Activated T-helper 17 cell treated with anti-CD3 and anti-CD28 coated beads, Interleukin-2, amount 50 U/mL, for 72 hours (primary cell): ENCODE data around the gene ASB18. TPM values are rescaled to one million over a fixed set of nuclear protein-coding genes. Genes with fewer than 3 reads are reported as not detected.

Source experiments
- ATAC-seq: fragments of 150-1000 bp; cut with Tn5 transposase; replicated peaks from 2 replicates; pipeline ENCODE4 v1.10.0; 2021; ENCODE audit warnings: mild to moderate bottlenecking, moderate library complexity
- H3K27ac Mint-ChIP-seq: one replicate; pipeline ENCODE4 v1.8.0; 2022; ENCODE audit warnings: mixed read lengths
- H3K27me3 Mint-ChIP-seq: one replicate; pipeline ENCODE4 v1.8.0; 2022; ENCODE audit warnings: mixed read lengths
- H3K36me3 Mint-ChIP-seq: one replicate; pipeline ENCODE4 v1.8.0; 2022; ENCODE audit warnings: low read depth, mild to moderate bottlenecking, mixed read lengths
- H3K4me1 Mint-ChIP-seq: one replicate; pipeline ENCODE4 v1.8.0; 2022; ENCODE audit warnings: mixed read lengths
- H3K4me3 Mint-ChIP-seq: one replicate; pipeline ENCODE4 v1.8.0; 2022; ENCODE audit warnings: mild to moderate bottlenecking, mixed read lengths
- H3K9me3 Mint-ChIP-seq: one replicate; pipeline ENCODE4 v1.8.0; 2022; ENCODE audit warnings: mixed read lengths
- total RNA-seq, 2 donors: library from RNA; stranded (reverse); gene quantifications; one replicate each; pipeline ENCODE4 v1.2.3, GENCODE V29; 2022

The ASB18 gene
- total RNA-seq, 2 donors from 2014 or later, result not detected

GRCh38 chr2:236164925-236165841 is 99.0 kb downstream of the ASB18 start:
- ATAC-seq, result no peak
- Mint-ChIP-seq H3K27me3 (peaks cover 49% of the 10 kb centered on the region), H3K27ac (no peak overlapping the region), H3K4me3 (peak overlapping the region; percentile 33), H3K9me3 (no peaks in the 10 kb centered on the region), H3K36me3 (no peaks in the 10 kb centered on the region), H3K4me1 (no peaks in the 10 kb centered on the region)

GRCh38 chr2:236164201-236164924 is 99.8 kb downstream of the ASB18 start:
- Mint-ChIP-seq H3K27ac (no peak overlapping the region), H3K9me3 (no peaks in the 10 kb centered on the region), H3K27me3 (peaks cover 41% of the 10 kb centered on the region), H3K4me3 (peak overlapping the region; percentile 33), H3K36me3 (no peaks in the 10 kb centered on the region), H3K4me1 (no peaks in the 10 kb centered on the region)
- ATAC-seq, result no peak

GRCh38 chr2:236163471-236164200 is 100.6 kb downstream of the ASB18 start:
- H3K27me3 Mint-ChIP-seq, result peaks cover 39% of the 10 kb centered on the region
- no peaks in the 10 kb centered on the region for H3K9me3 Mint-ChIP-seq
- H3K27ac Mint-ChIP-seq, result no peak overlapping the region
- no peaks in the 10 kb centered on the region for H3K4me1 Mint-ChIP-seq
- no peak overlapping the region for H3K4me3 Mint-ChIP-seq
- ATAC-seq, result no peak
- no peaks in the 10 kb centered on the region for H3K36me3 Mint-ChIP-seq

- Mint-ChIP-seq H3K36me3 (no peaks in the 10 kb centered on the region), H3K9me3 (no peaks in the 10 kb centered on the region), H3K4me3 (no peak overlapping the region), H3K27ac (no peak overlapping the region), H3K4me1 (no peaks in the 10 kb centered on the region), H3K27me3 (peaks cover 44% of the 10 kb centered on the region)
- ATAC-seq, result no peak
These were observed 101.2 kb downstream of the ASB18 start for GRCh38 chr2:236162882-236163470.

- no peaks in the 10 kb centered on the region for H3K36me3 Mint-ChIP-seq
- no peak for ATAC-seq
- no peaks in the 10 kb centered on the region for H3K4me1 Mint-ChIP-seq
- no peak overlapping the region for H3K4me3 Mint-ChIP-seq
- peaks cover 52% of the 10 kb centered on the region for H3K27me3 Mint-ChIP-seq
- no peak overlapping the region for H3K27ac Mint-ChIP-seq
- no peaks in the 10 kb centered on the region for H3K9me3 Mint-ChIP-seq
These were observed 102.0 kb downstream of the ASB18 start for GRCh38 chr2:236162031-236162845.

GRCh38 chr2:236161531-236161930 is 102.7 kb downstream of the ASB18 start:
- no peaks in the 10 kb centered on the region for H3K9me3 Mint-ChIP-seq
- H3K4me3 Mint-ChIP-seq, result no peak overlapping the region
- H3K27ac Mint-ChIP-seq, result no peak overlapping the region
- H3K4me1 Mint-ChIP-seq, result no peaks in the 10 kb centered on the region
- H3K36me3 Mint-ChIP-seq, result no peaks in the 10 kb centered on the region
- ATAC-seq, result no peak
- H3K27me3 Mint-ChIP-seq, result peaks cover 48% of the 10 kb centered on the region

- ATAC-seq, result no peak
- H3K36me3 Mint-ChIP-seq, result no peaks in the 10 kb centered on the region
- H3K4me1 Mint-ChIP-seq, result no peaks in the 10 kb centered on the region
- H3K4me3 Mint-ChIP-seq, result no peak overlapping the region
- no peaks in the 10 kb centered on the region for H3K9me3 Mint-ChIP-seq
- H3K27ac Mint-ChIP-seq, result no peak overlapping the region
- H3K27me3 Mint-ChIP-seq, result peaks cover 43% of the 10 kb centered on the region
These were observed 103.1 kb downstream of the ASB18 start for GRCh38 chr2:236161082-236161462.

- H3K4me1 Mint-ChIP-seq, result no peaks in the 10 kb centered on the region
- no peak for ATAC-seq
- H3K36me3 Mint-ChIP-seq, result no peaks in the 10 kb centered on the region
- H3K9me3 Mint-ChIP-seq, result no peaks in the 10 kb centered on the region
- no peak overlapping the region for H3K4me3 Mint-ChIP-seq
- H3K27me3 Mint-ChIP-seq, result peaks cover 39% of the 10 kb centered on the region
- no peak overlapping the region for H3K27ac Mint-ChIP-seq
These were observed 103.7 kb downstream of the ASB18 start for GRCh38 chr2:236160366-236161081.

- Mint-ChIP-seq H3K9me3 (no peaks in the 10 kb centered on the region), H3K27ac (no peak overlapping the region), H3K36me3 (no peaks in the 10 kb centered on the region), H3K4me3 (no peak overlapping the region), H3K4me1 (no peaks in the 10 kb centered on the region), H3K27me3 (peaks cover 32% of the 10 kb centered on the region)
- no peak for ATAC-seq
These were observed 104.4 kb downstream of the ASB18 start for GRCh38 chr2:236159778-236160170.

- no peak for ATAC-seq
- no peak overlapping the region for H3K27ac Mint-ChIP-seq
- H3K4me3 Mint-ChIP-seq, result no peak overlapping the region
- H3K4me1 Mint-ChIP-seq, result no peaks in the 10 kb centered on the region
- no peaks in the 10 kb centered on the region for H3K36me3 Mint-ChIP-seq
- no peaks in the 10 kb centered on the region for H3K9me3 Mint-ChIP-seq
- peaks cover 35% of the 10 kb centered on the region for H3K27me3 Mint-ChIP-seq
These were observed 105.0 kb downstream of the ASB18 start for GRCh38 chr2:236158969-236159777.

- Mint-ChIP-seq H3K4me3 (no peak overlapping the region), H3K36me3 (no peaks in the 10 kb centered on the region), H3K27ac (no peak overlapping the region), H3K9me3 (peaks cover 4% of the 10 kb centered on the region), H3K4me1 (no peaks in the 10 kb centered on the region), H3K27me3 (peaks cover 39% of the 10 kb centered on the region)
- no peak for ATAC-seq
These were observed 106.2 kb downstream of the ASB18 start for GRCh38 chr2:236157815-236158498.

- Mint-ChIP-seq H3K9me3 (peaks cover 4% of the 10 kb centered on the region), H3K36me3 (no peaks in the 10 kb centered on the region), H3K27ac (no peak overlapping the region), H3K27me3 (peaks cover 39% of the 10 kb centered on the region), H3K4me1 (no peaks in the 10 kb centered on the region), H3K4me3 (no peak overlapping the region)
- ATAC-seq, result no peak
These were observed 106.8 kb downstream of the ASB18 start for GRCh38 chr2:236157366-236157765.
